ENCODE results near the gene GPS1.

- TF ChIP-seq GATA3 (IDR thresholded peaks at IDR 0.05; ENCODE audit: low read depth, low read length), result no peak
- TF ChIP-seq GATA2 (IDR thresholded peaks at IDR 0.05; ENCODE audit: low read depth, low read length), result no peak
Observed at GRCh38 chr17:82094931-82095776, 43.5 kb downstream of the GPS1 start.
